Esophagus muscularis mucosa (tissue), 3 donors: ENCODE measurements around the gene GPR139.

Experiments
- POLR2A ChIP-seq: fragments of 450-650 bp; IDR thresholded peaks from one replicate; pipeline ENCODE4 v1.6.1; 2017; ENCODE audit warnings: antibody characterized with exemption, moderate library complexity, mild to moderate bottlenecking, low read depth
- POLR2AphosphoS5 ChIP-seq, 2 donors: sonication (generic); formaldehyde crosslinking; IDR thresholded peaks; one replicate each; pipeline ENCODE4 v1.6.1; 2017; ENCODE audit warnings: antibody characterized with exemption in 2 of 2
- TF ChIP-seq, protein P1 (sequence below), 3 experiments: fragments of 200-600 bp in 2 of 3; fragments of 450-650 bp in 1 of 3; sonication (generic) in 2 of 3; IDR thresholded peaks; one replicate each; pipeline ENCODE4 v1.5.1; 2017 to 2019; ENCODE audit warnings: antibody characterized with exemption in 3 of 3, mild to moderate bottlenecking in 2 of 3, moderate library complexity in 1 of 3

DNA sequence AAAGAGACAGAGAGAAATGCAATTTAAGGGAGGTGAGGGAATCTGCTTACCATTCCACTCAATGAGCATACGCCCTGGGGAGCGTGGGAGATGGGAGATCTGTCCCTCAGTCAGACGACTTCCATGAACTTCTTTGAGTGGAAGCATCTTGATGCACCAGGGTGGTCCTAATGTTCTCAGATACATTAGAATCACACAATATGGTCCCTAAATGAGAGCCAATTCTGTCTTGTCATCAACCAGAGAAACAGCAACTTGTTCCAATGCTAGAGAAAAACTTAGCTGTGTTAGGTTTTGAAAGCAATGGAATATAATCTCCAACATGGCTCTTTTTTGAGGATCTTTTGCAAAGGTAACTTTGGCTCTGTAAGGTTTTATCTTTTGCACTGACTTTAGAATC is 44.1 kb downstream of the GPR139 start:
- TF ChIP-seq, protein P1, sequence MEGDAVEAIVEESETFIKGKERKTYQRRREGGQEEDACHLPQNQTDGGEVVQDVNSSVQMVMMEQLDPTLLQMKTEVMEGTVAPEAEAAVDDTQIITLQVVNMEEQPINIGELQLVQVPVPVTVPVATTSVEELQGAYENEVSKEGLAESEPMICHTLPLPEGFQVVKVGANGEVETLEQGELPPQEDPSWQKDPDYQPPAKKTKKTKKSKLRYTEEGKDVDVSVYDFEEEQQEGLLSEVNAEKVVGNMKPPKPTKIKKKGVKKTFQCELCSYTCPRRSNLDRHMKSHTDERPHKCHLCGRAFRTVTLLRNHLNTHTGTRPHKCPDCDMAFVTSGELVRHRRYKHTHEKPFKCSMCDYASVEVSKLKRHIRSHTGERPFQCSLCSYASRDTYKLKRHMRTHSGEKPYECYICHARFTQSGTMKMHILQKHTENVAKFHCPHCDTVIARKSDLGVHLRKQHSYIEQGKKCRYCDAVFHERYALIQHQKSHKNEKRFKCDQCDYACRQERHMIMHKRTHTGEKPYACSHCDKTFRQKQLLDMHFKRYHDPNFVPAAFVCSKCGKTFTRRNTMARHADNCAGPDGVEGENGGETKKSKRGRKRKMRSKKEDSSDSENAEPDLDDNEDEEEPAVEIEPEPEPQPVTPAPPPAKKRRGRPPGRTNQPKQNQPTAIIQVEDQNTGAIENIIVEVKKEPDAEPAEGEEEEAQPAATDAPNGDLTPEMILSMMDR (IDR thresholded peaks at IDR 0.05) = no peak
- no peak for TF ChIP-seq POLR2AphosphoS5 (IDR thresholded peaks at IDR 0.05)
- no peak for TF ChIP-seq POLR2A
